ENCODE data around the gene UCHL3. TPM values are rescaled to one million over a fixed set of nuclear protein-coding genes. Genes with fewer than 3 reads are reported as not detected.

UCHL3 gene
- total and polyA plus RNA-seq, 2 donors (not counting 3 experiments of a cell fraction or from before 2014, with no cell fraction given): 31.3 to 46.8 TPM

GRCh38 chr13:75596657-75597182 is 47.1 kb downstream of the UCHL3 start:
- no peak overlapping the region for H3K27ac ChIP-seq (ENCODE audit: insufficient read depth, low read depth, low read length)
- dilution Hi-C loops (cut with MboI; ENCODE audit: extremely low pct_ligation_motif_present, low sequenced_read_pairs): no loop called here

More at GRCh38 chr13:75596657-75597182, 47.1 kb downstream of the UCHL3 start:
- no TSS peak for BruUV-seq (replicated peaks)
- Histone ChIP-seq H3K9me3 (replicated peaks; ENCODE audit: control insufficient read depth, insufficient read depth, low read length) (no peaks in the 10 kb centered on the region), H3K36me3 (ENCODE audit: control insufficient read depth in 2 of 2, extremely low read depth in 1 of 2, insufficient read depth in 2 of 2, low read length in 2 of 2) (peaks cover 0 to 2% of the 10 kb centered on the region in 2 experiments), H4K20me1 (replicated peaks; ENCODE audit: control insufficient read depth, extremely low read depth, insufficient read depth, low read length) (no peaks in the 10 kb centered on the region), H3K4me3 (replicated peaks in 1 of 3; ENCODE audit: insufficient read depth in 1 of 3, low read depth in 1 of 3, low read length in 3 of 3) (no peak overlapping the region), H3K4me2 (ENCODE audit: insufficient read depth, low read length) (no peak overlapping the region), H3K9me1 (replicated peaks; ENCODE audit: control insufficient read depth, extremely low read depth, insufficient read depth, low read length) (no peaks in the 10 kb centered on the region), H3K4me1 (ENCODE audit: control insufficient read depth, extremely low read depth, insufficient read depth, low read length) (no peaks in the 10 kb centered on the region), H2AFZ (ENCODE audit: low read depth, low read length) (no peak overlapping the region), H3K9ac (replicated peaks; ENCODE audit: extremely low read depth, insufficient read depth, low read length) (no peak overlapping the region), H3K79me2 (ENCODE audit: control insufficient read depth, insufficient read depth, low read length) (no peaks in the 10 kb centered on the region), H3K27me3 (ENCODE audit: control insufficient read depth in 2 of 2, insufficient read depth in 2 of 2, low read length in 2 of 2) (no peaks in the 10 kb centered on the region)
- CTCF ChIA-PET: interaction anchor here (1.1 kb wide), 1 partner anchor 12 kb away, joined by 3 read pairs; no protein-coding TSS in a partner anchor
- POLR2A ChIA-PET: no interaction called here
- TF ChIP-seq MAX (IDR thresholded peaks at IDR 0.05; ENCODE audit: insufficient read depth, insufficient read length) (no peak), EZH2 (IDR thresholded peaks at IDR 0.05; ENCODE audit: borderline replicate concordance, low read depth, low read length, severe bottlenecking) (no peak), CTCF (IDR thresholded peaks at IDR 0.05; ENCODE audit: extremely low read depth in 1 of 2, insufficient read depth in 1 of 2, low read depth in 1 of 2, low read length in 2 of 2) (no peak), GATA2 (IDR thresholded peaks at IDR 0.05; ENCODE audit: insufficient read depth, insufficient read length, low read depth, low read length) (no peak), FOS (IDR thresholded peaks at IDR 0.05; ENCODE audit: borderline replicate concordance, insufficient read depth, low read length) (no peak), JUN (IDR thresholded peaks at IDR 0.05; ENCODE audit: borderline replicate concordance, insufficient read depth, insufficient read length, low read depth) (no peak), POLR2A (IDR thresholded peaks at IDR 0.05; ENCODE audit: low read depth, low read length) (no peak), MYC (IDR thresholded peaks at IDR 0.05; ENCODE audit: low read depth, low read length) (no peak), POLR2AphosphoS5 (IDR thresholded peaks at IDR 0.05; ENCODE audit: insufficient read depth, low read depth, low read length) (no peak)
- no peak for DNase-seq (ENCODE audit: low read depth, low spot score)
- intact Hi-C loops (cut with micrococcal nuclease): no loop called here
- no peak for FAIRE-seq
